NCI-H1048 (cell line): ENCODE results near the gene IGHMBP2.

Source experiments
- DNase-seq: peaks from one replicate; lab custom pipeline; 2025; lab: John Stamatoyannopoulos, UW

IGHMBP2 gene

GRCh38 chr11:68939583-68940555 lies 36.2 kb downstream of the IGHMBP2 start:
- DNase-seq, result no peak

- no peak for DNase-seq
These were observed 37.1 kb downstream of the IGHMBP2 start for GRCh38 chr11:68940651-68941323.

GRCh38 chr11:68941324-68942094 lies 37.8 kb downstream of the IGHMBP2 start:
- DNase-seq, result no peak

- DNase-seq, result no peak
These were observed 38.5 kb downstream of the IGHMBP2 start for GRCh38 chr11:68942095-68942620.

GRCh38 chr11:68942751-68943271 lies 39.1 kb downstream of the IGHMBP2 start:
- DNase-seq, result no peak

GRCh38 chr11:68946416-68947090 lies 42.9 kb downstream of the IGHMBP2 start:
- DNase-seq, result no peak

- no peak for DNase-seq
These were observed 43.5 kb downstream of the IGHMBP2 start for GRCh38 chr11:68947151-68947550.

- DNase-seq, result no peak
These were observed 44.8 kb downstream of the IGHMBP2 start for GRCh38 chr11:68948496-68948895.

- DNase-seq, result no peak
These were observed 45.2 kb downstream of the IGHMBP2 start for GRCh38 chr11:68948935-68949334.

- no peak for DNase-seq
These were observed 46.6 kb downstream of the IGHMBP2 start for GRCh38 chr11:68950270-68950669.

- no peak for DNase-seq
These were observed 47.1 kb downstream of the IGHMBP2 start for GRCh38 chr11:68950762-68951161.

- DNase-seq, result no peak
These were observed 51.3 kb downstream of the IGHMBP2 start for GRCh38 chr11:68954836-68955606.

GRCh38 chr11:68955607-68955958 lies 51.9 kb downstream of the IGHMBP2 start:
- DNase-seq, result no peak

- no peak for DNase-seq
These were observed 52.5 kb downstream of the IGHMBP2 start for GRCh38 chr11:68956142-68956541.

- DNase-seq, result no peak
These were observed 53.0 kb downstream of the IGHMBP2 start for GRCh38 chr11:68956547-68957254.

GRCh38 chr11:68958211-68958610 lies 54.5 kb downstream of the IGHMBP2 start:
- no peak for DNase-seq

- no peak for DNase-seq
These were observed 56.0 kb downstream of the IGHMBP2 start for GRCh38 chr11:68959465-68960293.

GRCh38 chr11:68960294-68961071 lies 56.8 kb downstream of the IGHMBP2 start:
- DNase-seq, result no peak
